ENCODE data around the gene NDUFA12.

The NDUFA12 gene

DNA sequence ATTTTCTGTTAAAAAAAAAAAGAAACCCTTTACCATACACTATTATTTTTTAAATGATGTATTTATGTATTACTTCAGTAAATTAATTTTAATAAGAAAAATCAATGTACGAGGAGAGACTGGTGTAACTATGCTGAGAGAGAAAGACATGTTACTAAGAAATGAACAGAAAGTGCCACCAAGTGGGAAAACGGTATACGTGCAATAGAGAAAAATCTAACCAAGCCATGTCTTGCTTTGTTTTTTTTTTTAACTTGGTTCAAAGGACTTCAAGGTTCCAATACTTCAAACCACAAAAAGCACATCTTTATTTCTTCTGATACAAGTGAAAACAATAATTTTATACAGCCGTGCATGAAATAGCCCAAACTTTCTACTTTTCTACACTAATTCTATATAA lies 22.9 kb downstream of the NDUFA12 start:
- DNase-seq (ENCODE audit: low read depth), result no peak

DNA sequence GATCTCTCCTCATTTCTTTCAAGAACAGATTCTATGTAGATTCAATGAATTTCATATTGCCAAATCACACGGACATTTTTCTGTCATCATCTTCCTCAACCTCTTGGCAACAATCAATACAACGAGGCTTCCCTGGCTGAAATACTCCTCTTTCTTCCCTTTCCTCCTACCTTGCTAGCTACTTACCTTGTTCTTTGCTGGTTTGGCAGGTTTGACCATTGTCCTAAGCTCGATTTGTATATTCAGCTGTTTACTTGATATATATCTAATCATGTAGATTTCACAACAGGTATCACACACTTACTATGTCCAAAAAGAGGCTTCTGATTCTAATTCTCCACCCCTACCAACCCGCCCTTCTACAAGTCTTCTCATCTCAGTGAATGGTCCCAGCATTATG lies 23.6 kb downstream of the NDUFA12 start:
- DNase-seq (ENCODE audit: low read depth), result no peak

DNA sequence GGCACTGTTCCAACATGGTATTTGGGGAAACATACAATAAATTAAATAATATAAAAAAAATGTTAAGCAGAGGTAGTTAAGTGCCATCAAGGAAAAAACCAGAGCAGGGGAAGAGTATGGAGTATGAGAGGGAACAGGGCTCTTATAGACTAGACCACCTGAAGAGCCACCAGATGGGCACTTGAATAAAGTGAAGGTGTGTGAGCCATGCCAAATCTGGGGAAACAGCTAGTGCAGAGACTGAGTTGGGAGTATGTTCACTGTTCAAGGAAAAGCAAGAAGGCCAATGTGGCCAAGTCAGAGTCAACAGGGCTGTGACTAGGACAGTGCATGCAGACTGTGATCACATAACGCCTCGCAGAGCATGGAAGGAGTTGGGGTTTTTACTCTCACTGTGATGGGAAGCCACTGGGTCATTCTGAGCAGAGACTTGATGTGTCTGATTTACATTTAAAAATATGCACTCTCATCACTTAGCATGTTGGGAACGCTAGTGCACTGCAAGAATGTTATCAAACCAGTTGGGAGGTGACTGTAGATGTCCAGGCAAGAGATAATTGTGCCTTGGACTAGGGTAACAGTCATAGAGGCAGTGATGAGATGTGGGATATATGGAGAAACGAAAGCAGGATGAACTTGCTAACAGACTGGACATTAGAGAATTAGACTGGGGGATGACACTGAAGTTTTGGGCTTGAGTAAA lies 25.6 kb downstream of the NDUFA12 start:
- DNase-seq (ENCODE audit: low read depth), result no peak

DNA sequence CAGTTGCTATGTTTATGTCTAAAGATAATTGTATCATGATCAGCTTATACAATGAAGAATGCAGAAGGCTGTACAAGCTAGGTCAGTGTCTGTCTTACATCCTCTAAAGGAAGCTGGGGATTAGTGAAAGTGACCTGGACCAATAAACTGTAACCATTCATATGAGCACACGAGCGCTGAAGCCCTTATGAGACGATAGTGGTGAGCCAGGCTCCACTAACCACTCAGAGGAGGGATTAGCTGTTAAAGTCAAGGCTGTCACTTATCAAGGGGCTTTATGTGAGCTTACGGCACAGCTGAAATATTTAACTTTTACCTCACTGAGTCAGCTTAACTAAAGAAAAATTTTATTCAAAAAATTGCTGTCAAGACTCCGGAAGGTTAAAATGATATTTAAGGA lies 30.3 kb downstream of the NDUFA12 start:
- DNase-seq (ENCODE audit: low read depth), result no peak

DNA sequence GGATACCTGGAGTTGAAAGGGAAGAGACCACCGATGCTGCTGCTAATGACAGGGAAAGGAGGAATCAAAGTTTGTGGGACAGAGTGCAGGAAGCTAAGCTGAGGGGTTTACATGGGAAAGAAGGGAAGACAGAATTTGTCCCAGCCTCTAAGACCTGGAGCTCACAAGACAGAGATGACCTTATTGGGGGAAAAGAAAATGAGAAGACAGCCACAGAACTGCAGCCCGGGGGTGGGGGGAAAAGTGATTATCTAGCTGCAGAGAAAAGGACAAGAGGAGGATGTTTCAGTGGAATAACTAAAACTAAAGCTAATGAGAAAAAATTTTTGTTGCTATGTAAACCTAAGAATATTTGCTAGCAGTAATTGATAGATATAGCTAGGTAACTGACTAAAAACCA lies 30.7 kb downstream of the NDUFA12 start:
- no peak for DNase-seq (ENCODE audit: low read depth)

DNA sequence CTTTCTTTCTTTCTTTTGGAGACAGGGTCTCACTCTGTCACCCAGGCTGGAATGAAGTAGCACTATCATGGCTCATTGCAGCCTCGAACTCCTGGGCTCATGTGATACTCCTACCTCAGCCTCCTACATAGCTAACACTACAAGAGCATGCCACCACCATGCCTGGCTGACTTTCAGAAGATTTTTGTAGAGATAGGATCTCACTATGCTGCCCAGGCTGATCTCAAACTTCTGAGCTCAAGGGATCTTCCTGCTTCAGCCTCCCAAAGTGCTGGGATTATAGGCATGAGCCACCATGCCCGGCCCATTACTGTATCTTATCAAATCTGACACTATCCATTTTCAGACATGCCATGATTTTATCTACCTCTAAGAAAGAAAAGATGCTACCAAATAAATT lies 31.6 kb downstream of the NDUFA12 start:
- no peak for DNase-seq (ENCODE audit: low read depth)

DNA sequence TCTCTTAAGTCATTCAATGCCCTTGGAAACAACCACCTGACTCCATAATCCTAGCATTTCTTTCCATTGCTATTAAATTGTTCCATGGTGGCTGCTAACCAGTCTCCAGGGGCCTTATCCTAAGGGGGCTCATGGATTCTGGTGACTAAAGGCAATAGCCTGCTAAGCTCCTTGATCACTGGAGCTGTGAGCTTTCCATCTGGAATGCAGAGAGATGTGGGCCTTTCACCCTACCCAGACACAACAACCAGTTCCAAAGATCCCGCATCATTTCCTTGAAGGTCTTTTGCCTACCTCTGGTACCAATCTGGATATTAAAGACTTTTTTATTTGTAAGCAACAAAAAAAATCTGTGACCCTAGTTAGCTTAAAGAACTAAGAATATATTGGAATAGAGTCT lies 32.9 kb downstream of the NDUFA12 start:
- DNase-seq (ENCODE audit: low read depth), result no peak

DNA sequence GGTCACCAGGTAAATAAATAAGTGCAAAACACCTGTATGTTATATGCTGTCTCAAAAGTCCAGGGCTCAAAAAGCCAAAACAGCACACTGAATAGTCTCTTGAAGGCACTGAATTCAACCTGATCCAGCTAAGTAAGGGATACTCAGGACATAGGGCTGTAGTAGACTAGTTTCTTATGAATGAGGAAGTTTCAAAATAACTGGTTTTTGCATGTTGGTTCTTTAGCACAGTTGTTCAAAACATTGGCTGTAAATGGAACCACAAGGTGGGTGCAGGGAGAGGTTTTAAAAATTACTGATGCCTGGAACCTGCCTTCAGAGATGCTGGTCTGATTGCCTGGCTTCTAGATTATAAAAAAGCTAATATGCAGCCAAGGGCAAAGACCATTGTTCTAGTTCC lies 34.1 kb downstream of the NDUFA12 start:
- DNase-seq (ENCODE audit: low read depth), result no peak

DNA sequence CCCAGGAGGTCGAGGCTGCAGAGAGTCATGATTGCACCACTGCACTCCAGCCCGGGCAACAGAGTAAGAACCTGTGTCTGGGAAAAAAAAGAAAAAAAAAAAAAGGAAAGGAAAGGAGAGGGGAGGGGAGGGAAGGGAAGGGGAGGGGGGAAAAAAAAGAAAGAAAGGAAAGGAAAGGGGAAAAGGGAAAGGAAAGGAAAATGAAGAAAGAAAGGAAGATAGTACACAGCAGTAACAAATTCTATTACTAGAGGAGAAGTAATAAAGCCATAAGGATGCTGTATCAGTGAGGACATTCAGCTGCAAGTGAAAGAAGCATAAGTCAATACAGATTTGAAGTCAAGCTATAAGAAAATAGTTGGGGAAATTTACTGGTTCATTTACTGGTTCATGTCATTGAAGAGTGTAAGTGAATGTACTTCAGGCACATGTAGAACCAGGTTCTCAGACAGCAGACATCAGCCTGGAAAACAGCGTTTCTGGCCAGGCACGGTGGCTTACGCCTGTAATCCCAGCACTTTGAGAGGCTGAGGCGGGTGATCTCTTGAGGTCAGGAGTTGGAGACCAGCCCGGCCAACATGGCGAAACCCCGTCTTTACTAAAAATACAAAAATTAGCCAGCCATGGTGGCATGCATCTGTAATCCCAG lies 37.4 kb downstream of the NDUFA12 start:
- no peak for DNase-seq (ENCODE audit: low read depth)

DNA sequence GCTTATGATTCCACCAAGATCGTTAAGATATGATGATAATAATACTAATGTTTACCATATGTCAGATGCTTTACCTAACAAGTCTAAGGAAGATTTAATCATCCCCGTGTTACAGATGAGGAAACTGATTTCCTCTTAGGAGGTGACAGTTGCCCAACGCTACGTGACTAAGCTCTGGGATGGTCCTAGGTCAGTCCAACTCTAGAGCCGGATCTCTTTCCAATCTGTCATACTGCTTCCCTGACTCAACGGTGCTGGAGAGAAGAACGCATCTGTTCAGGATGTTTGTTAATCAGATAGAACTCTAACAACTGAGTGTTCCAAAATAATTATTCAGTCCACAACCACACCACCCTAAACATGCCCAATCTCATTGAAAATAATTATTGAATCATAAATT lies 39.8 kb downstream of the NDUFA12 start:
- no peak for DNase-seq (ENCODE audit: low read depth)

DNA sequence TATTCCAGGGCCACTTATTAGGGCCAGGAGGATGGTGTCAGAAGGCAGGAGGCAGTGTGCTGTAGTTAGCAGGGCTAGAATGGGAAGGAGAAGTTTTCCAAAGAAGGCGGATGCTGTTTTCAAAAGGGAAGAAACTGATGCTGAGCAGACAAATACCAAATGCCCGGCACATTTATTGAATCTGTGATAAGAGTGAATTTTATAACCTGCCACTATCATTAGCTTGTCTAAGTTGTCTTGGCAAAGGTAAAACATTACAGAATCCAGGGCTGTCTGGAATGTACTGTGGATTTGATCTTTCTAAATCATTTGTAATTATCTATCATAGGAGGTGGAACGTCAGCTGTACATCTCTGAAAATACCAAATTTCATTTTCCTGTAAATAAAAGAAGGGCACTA lies 40.8 kb downstream of the NDUFA12 start:
- no peak for DNase-seq (ENCODE audit: low read depth)

DNA sequence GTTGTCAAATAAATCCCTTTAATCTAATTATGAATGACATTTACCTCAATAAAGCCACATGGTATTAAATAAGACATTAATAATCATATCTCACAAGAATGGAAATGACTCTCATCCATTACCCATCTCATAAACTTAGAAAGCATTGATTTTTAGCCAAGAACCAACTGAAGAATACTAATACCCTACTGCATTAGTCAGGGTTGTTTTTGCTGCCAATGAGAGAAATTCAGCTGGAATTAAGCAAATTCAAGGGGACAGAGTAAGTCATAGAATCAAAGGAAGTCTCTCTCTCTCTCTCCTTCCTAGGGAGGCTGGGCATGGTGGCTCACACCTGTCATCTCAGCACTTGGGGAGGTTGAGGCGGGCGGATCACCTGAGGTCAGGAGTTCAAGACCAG lies 41.6 kb downstream of the NDUFA12 start:
- DNase-seq (ENCODE audit: low read depth), result no peak

DNA sequence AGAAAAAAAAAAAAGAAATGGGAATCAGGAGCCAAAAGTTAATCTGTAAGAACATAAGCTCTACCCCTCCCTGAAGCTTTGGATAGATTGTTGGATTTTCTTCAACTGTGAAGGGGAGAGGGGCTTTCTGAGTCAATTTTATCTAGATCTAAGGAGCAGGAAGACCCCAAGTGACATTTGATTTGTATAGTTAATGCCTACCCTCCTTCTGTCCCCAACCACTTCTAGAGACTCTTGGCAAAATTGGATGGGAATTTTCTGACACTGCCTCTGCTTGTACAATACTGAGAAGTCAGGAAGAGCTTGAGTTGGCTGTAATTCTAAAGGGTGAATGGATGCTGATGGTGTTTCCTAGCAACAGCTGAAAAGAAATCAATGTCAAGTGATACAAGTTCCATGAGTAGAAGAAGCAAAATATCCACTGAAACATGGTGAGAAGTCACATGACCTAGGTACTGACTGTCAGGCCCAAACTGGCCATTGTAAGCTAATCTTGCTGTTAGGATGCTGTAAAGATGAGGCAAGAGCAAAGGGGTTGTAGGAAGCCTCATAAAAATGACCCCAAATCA lies 42.2 kb downstream of the NDUFA12 start:
- DNase-seq (ENCODE audit: low read depth), result no peak

DNA sequence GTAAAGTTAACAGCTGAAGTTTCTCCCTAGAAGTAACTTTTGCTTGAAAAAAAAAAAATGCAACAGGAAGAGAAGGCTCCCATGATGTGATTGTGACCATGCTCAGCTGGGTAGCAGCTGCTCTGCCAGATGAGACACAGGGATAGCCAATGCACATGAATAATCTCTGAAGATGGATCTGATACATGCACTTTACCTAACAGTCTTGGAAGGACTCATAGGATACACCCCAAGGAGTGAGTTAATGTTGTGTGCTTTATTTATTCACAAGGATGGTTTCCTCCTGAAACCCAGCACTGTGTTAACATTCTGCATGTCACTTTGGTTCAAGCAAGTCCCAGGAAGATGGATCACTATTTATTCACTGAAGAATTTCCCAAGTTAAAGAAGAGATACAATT lies 46.5 kb downstream of the NDUFA12 start:
- no peak for DNase-seq (ENCODE audit: low read depth)

DNA sequence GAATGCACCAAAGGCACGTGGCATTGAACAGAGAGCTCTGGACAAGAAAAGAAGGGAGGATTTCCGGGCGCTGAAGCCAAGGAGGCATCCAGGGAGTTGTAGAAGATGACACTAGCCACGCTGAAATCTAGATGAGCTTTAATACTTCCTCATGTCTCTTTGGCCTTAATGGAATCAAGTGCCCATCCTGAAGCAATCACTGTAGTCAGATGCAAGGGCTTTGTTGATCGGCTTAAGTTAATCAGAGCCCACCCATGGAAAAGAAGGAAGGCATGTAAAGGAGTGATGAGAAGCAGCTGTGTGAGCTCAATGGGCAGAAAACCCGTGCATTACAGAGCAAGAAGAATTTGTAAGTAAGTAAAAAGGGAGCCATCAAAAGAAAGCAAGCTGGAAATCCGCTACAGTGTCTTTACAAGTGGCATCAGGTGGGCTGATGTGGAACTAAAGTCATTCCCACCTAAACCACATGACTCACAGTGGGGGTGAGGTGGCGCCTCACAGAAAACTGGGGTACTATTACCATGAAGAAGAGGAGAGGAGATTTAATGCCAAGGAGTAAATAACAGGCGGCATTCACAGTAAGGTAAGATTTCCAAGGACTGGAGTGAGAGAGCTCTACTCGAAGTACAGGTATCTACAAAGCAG lies 48.4 kb downstream of the NDUFA12 start:
- DNase-seq (ENCODE audit: low read depth), result no peak

DNA sequence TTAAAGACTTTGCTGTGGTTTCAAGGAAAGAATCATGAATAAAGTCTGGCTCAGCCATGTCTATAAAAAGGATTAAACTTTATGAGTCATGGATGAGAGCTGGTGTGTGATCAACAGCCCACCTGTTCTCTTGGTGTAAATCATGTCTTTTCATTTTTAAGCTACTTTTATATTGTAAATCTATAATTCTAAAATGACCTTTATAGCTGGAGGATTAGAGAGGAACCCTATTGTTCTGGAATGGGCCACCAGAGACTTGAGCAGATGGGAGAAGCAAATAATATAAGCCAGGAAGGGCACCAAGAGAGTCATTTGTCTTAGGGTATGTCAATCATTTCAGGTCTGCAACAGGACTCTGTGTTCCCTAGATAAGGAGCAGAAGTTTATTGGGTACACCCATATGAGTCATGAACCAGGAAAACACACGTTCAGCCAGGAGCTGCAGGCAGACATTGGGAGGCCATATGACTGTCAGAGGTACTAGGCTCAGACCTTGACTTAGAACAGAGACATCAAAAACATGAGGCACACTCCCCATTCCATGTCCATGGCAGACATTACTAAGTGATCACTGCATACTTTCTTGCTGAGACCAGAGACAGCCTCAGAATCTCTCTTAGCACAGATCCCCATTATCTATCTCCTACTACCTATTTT lies 49.3 kb downstream of the NDUFA12 start:
- no peak for DNase-seq (ENCODE audit: low read depth)

DNA sequence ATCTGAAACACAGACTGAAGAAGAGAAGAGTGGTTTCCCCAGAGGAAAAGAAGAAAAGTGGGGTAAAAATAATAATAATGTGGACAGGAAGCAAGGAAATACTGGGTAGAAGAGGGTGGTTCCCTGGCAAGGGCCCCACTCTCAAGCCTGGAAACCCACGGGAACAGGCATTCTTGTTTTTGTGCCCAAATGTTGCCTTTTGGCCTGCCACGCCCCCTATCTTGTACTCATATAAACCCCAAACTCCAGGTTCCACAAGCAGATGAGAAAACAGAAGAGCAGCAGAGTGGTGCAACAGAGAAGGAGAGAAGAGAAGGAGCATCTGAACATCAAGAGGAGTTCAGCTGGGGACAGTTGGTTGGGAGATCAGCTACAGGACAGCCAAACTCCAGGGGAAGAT lies 51.2 kb downstream of the NDUFA12 start:
- no peak for DNase-seq (ENCODE audit: low read depth)

DNA sequence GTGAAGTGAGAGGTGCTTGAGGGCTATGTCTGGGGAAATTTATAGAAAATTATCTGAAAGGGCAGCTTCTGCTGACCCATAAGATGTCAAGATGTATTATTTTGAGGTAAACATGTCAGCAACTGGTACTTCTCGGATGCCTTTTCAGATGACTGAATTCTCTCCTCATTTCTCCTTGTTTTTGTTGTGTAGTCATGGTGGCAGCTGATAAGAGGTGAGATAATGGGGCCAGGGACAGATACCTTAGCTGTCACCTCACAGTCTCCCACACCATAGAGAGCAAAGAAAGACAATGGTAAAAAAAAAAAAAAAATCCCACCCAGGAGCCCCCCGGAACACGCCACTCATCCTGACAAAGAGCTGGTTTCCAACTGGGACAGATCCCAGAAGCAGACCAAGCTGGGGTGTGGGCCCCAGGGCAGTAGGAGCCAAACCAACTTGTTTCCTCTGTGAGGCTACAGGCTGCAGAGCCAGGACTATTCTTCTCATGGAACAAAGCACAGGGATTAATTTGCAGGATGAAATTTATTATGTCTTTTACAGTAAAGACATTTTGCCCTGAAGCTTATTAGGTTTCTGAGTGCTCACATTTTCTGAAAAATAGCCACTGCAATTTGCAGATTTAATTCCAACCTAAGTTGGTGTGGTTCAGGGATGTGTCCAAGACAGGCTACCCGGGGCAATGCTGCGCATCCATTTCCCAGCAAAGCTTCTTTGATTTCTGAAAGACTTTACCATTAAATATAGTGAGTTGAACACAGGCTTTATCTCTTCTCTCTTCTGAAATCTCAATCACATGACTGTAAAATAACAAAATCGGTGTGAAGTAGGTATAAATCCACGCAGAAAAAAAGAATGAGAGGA lies 52.2 kb downstream of the NDUFA12 start:
- no peak for DNase-seq (ENCODE audit: low read depth)

DNA sequence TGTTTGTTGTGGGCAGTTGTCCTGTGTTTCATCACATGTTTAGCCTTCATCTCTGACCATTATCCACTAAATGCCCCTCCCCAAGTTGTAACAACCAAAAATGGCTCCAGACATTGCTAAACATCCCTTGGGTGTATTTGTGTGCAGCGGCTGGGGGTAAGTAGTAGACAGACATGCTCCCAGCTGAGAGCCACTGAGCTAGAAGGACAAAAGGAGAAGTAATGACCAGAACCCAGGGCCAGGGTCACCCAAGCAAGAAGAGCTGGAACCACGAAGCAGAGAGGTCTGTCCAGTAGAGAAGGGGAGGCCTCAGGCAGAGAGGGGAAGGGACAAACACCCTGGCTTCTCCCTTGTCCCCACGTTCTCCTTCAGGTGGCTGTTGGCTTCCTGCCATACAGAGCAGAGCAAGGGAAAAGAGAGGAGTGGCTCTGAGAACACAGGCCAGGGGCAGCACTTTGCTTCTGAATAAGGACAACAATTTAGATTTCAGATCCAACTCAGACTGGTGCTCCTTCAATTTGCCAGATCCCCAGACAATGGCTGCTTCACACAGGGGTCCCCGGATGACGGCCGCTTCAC lies 55.2 kb downstream of the NDUFA12 start:
- no peak for DNase-seq (ENCODE audit: low read depth)

DNA sequence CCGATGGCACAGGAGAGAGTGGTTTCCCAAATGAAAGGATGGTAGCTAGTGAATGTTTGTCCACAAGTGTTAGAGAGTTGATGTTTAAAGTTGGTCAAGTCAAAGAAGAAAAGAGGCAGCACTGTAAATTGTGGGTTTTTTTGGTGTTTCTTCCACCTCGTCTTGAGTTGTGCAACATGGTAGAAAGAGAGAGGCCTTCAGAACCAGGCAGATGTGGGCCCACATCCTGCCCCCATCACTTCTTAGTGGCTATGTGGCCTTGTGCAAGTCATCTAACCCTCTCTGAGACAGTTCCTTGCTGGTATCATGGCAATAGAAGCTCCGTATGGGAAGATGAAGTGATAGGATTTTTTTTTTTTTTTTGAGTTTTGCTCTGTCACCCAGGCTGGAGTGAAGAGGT lies 60.8 kb downstream of the NDUFA12 start:
- no peak for DNase-seq (ENCODE audit: low read depth)

DNA sequence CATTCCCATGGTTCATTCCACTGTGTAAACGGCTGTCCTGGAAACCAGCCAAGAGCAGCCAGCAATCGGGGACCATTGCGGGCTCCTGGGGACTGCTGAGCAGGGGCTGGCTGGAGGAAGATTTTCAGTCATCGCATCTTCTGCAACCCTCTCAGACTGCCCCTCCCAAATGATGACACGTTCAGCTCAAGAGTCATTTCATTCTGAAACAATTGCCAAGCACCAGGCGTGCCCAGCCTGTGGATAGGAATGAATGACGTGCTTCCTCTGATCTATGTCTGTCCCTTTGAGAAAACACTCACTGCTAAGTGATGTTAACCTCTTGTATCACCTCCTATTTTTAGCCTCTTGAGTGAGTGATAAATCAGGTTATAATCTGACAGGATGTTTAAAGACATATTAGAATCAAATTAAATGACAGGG lies 62.0 kb downstream of the NDUFA12 start:
- peak; percentile 24 for DNase-seq (ENCODE audit: low read depth)
